GM19463 (cell line): ENCODE data around the gene SEM1.
"Not testable (repeated sequence)": the region's sequence is repeated elsewhere in the genome, so short reads cannot be mapped to it uniquely, and the experiment has no call there.

ENCODE experiments used
- ATAC-seq: cut with Tn5 transposase; IDR thresholded peaks from one replicate; pipeline ENCODE4 v1.9.1; 2021; ENCODE audit warnings: mild to moderate bottlenecking, moderate library complexity; ENCODE audit not compliant: unreplicated experiment

The SEM1 gene

DNA sequence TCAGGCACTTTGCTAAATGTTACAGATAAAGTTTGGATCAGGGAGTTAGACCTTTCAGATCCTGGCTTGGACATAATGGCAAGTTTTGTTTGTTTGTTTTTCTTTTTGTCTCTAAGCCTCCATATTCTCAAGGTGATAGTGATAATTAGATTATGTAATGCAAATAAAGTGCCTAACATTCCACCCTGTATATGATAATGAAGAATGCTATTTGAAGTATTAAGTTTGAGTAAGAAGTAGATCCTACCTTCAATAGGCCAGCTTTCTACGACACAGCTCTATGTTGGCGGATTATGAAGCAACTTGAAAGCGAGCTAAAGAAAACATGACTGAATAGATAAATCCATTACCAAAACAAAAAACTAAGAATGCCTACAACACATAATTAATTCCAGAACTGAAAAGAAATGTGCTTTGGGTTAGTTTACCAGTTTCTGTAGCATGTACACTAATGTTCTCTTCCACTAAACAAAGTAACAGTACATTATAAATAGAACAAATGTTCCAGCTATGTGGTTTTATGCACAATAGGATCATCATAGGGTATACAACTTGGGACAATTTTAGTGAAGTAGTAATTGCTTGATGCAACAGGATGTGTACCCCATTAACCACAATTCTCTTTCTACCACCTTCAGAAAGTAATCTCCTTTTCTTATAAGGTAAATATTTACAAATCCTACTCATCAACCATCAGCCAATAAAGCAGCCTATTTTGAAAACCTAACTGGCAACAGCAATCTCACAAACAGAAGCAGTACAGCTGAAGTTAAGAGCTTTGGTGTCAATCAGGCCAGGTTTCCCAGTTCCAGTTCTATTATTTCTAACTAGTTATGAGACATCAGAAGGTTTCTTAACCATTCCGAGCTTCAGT, 1.5 kb downstream of the SEM1 start:
- ATAC-seq, result no peak

DNA sequence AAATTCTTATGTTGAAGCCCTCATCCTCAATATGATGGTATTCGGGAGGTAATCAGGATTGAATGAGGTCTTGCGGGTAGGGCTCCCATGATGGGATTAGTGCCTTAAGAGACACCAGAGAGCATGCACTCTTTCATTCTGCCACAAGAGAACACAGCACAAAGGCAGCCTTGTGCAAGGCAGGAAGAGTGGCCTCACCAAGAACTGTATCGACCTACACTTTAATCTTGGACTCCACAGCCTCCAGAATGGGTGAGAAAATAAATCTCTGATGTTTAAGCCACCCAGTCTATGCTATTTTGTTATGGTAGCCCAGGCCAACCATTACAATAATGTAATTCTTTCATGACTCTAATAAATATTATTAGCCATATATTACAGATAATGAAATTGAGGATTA, 8.4 kb downstream of the SEM1 start:
- ATAC-seq, result no peak

DNA sequence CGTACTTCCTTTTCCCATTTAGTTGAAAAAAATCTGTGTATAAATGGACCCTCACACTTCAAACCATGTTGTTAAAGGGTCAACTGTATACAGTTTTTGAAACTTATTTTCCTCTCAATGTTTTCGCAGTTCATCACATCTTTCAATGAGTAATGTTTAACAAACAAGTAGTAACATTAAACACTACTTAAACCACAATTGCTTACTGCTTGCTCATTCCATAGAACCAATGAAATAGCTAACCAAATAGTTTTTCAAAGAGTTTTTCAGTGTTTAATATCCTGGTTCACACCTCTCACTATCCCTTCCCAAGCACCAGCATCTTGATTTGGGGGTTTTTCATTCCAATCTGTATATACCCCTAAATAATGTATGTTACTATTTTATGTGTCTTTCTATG, 9.1 kb downstream of the SEM1 start:
- ATAC-seq, result no peak

DNA sequence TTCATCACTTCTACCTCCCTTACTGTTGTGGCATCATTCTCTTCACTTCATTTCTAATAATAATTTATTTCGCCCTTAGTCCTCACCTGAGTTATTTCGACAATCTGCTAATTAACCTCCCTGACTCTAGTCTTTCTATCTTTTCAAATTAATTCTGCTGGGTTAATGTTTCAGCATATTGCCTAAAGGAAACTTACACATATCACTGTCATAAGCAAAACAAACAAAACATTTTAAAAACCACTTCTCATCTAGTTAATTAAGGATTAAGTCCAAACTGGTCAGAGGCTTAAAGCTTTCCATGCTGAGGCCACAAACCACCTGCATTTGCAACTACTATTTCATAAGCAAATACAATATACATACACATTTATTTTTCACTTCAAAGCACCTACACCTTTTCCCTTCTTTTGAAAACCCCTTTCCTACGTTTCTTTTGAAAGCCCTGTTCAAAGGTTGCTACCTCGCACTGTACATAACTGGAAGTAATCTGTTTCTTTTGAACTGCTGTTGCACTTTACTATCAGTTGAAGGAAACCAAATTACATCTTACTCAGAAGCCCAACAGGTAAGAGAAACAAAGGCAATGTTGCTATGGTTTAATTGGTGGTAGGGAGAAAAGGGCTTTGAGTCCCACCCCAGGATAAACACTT, 10.3 kb downstream of the SEM1 start:
- ATAC-seq, result no peak

DNA sequence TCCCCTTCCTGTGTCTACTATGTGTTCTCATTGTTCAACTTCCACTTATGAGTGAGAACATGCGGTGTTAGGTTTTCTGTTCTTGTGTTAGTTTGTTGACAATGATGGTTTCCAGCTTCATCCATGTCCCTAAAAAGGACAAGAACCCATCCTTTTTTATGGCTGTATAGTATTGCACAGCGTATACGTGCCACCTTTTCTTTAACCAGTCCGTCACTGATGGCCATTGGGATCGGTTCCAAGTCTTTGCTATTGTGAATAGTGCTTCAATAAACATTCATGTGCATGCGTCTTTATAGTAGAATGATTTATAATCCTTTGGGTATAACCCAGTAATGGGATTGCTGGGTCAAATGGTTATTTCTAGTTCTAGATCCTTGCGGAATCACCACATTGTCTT, 11.2 kb downstream of the SEM1 start:
- not testable (repeated sequence) for ATAC-seq

DNA sequence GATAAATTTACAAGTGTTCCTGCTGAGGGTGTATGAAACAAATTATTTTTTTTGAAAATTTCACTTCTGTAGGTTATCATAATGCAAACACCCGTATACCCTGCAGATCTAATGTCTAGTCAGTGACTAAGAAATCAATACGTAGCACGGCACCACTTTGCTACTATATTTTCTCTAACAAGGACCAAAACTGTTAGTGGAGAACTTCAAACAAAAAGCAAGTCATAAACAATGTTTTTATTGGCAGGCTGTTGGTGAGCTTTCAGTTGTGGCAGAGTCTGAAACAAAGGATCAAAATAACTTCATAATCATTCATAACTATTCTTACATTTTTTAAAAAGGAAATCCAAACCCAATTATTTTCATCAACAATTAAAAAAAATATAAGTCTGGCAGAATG, 11.8 kb downstream of the SEM1 start:
- no peak for ATAC-seq

DNA sequence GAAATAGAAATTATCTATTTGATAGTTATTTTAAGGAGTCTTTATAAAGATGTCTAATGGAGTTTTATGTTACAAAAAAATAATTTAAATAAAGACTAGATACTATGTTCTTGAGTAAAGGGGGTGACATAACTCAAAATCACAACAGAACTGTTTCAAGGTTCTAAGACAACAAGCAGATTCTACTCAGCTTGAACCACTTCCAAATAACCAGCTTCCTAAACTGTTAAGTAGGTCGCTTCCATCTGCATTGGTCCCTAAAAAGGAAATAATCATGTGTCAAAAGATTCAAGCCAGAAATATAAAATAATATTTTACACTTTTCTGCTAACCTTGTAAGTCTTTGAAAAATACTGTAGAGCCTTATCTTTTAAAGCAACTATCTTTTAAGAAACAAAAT, 14.1 kb downstream of the SEM1 start:
- ATAC-seq, result no peak

DNA sequence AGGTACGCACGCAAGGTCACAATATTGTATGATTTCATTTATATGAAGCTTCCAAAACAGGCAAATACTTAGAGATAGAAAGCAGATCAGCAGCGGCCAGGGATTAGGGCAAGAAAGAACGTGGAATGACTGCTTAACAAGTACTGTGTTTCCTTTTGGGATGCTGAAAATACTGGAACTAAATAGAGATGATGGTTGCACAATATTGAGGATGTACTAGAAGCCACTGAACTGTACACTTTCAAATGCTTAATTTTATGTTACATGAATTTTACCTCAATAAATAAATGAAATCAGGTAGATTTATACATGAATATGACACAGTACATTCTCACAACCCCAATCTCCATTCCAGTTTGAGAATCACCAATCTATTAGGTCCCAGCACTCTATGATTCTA, 15.6 kb downstream of the SEM1 start:
- no peak for ATAC-seq

DNA sequence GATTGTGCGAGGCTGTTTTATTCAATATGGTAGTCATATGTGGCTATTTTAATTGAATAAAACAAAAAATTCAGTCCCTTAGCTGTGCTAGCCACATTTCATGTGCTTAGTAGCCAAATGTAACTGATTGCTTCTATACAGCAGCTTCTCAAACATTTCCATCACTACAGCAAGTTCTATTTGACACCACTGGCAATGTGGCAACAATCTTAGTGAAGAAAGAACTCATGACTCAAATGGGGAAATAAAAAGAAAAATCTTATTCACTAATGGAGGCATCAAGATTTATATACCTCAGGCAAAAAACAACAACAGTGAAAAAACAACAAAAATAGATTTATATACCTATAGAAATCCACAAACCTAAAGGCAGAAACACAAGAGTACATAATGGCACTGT, 17.9 kb downstream of the SEM1 start:
- no peak for ATAC-seq

DNA sequence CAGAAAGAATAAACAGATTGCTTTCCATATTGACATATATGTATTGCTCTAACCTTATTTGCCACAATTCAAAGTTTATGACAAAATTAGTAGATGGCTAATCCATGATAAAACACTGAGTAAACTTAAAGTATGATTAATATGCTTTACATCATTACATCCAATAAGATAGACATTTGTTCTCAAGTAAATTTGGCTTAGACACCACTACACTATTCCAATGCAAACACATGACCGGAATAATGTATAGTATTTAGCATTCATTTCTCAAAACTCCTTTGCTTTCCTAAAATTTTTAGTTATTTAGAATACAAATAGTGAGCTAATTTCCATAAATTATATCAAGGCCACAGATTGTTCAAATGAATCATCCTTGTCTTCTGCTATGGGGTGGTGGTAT, 20.2 kb downstream of the SEM1 start:
- no peak for ATAC-seq

DNA sequence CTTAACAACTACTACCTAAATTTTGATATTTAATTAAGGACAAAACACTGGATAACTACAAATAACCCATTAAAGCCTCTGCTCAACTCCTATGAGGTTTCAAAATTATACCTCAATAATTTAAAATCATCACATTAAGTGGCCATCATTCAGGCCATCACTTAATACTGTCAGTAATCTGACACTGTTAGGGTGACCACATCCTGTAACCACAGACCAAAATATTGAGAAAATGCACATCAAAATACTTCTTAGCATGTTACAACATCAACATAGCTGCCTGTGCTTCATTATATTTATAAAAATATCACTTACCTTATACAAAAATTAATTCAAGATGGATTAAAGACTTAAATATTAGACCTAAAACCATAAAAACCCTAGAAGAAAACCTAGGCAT, 23.3 kb downstream of the SEM1 start:
- ATAC-seq, result no peak

DNA sequence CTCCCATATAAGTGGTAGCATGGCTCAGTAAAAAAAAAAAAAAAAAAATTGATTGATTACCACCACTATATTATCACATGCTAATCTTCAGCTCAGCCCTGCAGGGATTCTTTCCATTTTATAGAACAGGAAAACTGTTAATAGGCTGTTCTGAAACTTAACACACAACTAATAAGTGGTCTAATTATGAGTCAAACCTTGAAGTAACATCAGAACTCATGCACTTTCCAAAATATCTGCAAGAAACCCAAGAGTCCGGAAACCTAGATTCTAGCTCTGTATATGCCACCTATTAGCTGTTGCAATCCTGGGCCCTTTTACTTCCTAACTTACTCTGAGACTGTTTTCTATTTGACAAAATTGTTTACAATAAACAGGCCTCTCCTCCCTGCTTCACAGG, 23.9 kb downstream of the SEM1 start:
- peak; percentile 77 for ATAC-seq

DNA sequence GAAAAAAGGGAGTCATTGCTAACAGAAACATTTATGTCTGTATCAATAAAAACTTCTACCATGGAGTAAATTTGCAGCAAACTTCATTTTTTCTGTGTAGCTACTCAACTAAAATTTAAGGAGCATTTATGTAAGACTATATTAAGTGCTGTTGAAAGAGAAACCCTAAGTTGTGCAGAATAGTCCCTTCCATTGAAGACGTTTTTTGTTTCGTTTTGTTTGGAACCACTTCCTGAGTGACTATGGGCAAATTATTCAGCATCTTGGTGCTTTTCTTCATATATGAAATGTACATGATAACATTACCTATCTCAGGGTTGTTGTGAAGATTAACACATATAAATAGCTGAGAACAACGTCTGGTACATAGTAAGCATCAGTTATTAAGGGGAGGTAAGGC, 24.3 kb downstream of the SEM1 start:
- peak; percentile 62 for ATAC-seq

DNA sequence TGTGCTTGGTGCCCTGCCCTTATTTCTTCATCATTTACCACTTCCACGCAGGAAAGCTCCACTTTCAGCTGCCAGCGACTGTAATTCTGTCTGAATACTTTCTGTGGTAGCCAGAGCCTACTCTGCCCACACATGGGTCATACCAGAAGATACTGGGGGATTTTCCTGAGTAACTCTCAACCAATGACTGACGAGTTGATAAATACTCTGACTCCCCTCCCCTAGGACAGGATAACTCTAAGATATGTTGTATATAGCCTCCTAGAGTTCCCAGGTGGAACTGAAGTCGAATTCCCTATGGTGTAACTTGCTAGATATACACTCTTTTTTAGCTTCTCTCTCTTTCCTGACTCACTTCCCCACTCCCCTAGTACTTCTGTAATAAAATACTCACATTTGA, 29.8 kb downstream of the SEM1 start:
- ATAC-seq, result no peak

DNA sequence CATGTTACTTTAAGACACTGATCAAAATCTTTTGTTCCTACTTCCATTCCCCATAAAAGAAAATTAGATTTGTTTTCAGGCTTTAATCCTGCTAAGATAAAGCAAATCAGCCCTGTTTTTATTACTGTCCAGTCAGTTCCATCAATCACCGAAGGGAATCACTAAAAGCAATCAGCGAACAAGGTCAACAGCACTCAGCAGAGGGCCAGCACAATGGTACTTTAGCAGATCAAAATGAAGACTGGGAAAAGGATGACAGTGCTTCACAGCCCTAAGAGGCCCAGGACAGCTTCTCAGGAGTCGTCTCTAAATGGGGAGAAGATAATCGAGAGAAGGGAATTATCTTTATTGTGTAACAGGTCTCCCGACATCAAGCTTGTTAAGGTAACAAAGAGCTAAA, 32.7 kb downstream of the SEM1 start:
- ATAC-seq, result no peak

DNA sequence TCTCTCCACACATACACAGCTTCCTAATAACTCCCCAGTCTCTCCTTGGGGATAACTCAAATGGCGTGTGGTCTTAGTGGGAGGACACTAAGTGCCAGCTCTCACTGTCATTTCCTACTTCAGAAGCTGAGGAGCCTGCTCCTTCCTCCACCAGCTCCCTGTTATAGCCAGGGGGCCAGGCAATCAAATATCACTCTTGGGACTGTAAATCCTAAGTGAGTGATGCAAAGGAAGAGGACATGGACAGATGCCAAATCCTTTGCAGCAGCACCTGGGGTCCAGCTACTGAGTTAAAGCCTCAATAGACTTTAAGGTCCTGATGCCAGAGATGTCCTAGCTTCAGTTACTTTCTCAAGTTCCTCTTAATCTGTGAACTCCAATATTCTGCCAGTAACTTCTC, 34.1 kb downstream of the SEM1 start:
- no peak for ATAC-seq

DNA sequence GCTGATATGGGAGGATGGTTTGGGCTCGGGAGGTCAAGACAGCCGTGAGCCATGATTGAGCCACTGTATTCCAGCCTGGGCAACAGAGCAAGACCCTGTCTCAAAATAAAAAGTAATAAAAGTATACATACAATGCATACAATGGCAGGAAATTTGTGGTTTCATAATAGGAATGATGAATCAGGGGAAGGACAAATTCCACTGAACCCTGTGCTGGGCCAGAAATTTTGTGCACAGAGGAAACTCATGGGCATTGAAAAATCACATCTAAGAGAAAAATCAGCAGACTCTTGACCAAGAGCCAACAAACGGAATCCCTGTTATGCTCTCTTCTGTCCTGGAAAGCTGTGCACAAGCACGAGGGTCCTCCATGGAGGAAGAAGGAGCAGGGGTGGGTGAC, 35.1 kb downstream of the SEM1 start:
- no peak for ATAC-seq

DNA sequence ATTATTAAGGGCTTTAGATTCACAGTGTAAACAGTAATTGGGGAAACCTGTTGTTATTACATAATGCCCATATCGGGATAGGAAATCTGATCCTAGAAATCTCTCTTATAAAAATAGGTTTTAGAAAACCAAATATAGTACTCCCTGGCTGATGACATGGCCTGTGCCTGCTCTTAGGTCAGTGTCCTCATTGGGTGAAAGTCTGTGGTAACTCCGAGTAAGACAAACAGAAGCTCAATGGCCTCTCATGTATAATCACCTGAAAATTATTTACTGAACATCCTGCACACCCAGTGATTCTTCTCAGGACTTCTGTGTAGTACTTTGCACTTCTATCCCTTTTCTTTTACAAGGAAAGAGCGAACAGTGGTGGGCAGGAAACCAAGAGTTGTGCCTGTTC, 37.8 kb downstream of the SEM1 start:
- no peak for ATAC-seq

DNA sequence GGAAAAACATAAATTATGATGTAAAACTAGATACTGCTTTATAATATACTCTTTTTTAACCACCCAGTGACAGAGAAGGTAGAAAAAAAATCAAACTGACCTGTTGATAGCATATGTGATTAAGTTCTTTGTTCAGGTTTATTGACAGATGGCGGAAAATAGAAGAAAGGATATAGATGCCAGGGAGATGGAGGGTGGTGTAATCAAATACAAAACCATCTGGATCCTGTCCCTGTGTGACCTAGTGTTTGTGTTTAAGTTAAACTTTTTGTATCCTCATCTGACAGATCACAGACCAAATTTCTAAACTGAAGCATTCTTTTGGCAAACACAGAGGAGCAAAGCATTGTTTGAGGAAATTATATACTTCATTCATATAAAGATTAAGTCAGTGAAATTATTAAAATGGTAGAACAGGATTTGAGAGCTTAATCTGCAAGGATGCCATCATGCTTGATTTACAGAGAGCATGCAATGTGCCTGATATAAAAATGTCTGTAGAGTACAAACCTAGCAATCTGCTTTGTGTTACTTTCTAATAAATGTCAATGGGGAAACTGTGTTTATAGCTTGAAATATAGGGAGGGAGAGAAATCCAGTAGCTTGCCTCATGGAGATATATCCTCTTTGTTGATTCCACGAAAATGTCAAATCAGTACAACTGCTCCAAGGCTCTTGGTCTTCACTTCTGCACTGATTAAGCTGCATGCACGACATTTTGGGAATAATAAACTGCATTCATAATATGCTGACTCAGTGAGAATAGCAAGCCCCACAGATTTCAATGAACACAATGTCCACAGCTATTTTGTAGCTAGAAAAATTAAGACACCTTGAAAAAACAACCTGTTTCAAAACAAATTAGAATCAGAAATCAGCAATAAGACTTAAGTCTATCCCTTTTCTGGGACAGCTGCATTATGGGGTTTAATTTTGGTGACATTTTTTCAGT, 39.0 kb downstream of the SEM1 start:
- no peak for ATAC-seq

DNA sequence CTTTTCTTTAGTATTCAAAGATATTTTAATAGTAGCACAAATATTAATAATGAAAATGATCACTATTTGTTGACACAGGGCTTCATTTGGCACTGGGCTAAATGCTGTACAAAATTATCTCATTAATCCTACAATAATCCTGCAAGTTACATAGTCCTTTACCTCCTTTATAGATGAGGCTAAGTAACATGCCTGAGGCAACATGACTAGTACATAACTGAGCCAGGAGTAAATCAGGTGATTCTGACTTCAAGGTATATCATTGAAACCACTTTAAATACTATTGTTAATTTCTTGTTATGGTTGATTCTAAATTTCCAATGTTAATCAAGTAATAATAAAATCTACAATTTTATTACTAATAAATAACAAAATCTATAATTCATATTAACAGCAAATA, 39.8 kb downstream of the SEM1 start:
- ATAC-seq, result no peak

DNA sequence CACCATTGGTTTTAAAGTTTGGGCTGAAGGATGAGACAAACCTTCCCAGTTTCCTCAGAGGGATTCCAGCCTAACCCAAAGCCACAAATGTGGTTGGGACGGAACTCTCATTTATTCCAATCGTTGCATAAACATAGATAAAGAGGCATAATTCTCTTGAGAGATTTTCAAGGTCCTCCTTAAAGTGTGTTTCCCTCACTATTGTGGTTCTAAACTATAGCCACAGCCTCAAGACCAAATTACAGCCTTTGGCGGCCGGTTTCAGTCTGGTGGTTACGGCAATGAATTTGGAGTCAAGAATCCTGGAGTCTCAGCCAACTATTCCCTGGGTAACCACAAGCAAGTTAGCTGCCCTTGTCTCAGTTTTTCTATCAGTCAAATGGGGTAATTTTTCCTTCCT, 42.6 kb downstream of the SEM1 start:
- no peak for ATAC-seq

DNA sequence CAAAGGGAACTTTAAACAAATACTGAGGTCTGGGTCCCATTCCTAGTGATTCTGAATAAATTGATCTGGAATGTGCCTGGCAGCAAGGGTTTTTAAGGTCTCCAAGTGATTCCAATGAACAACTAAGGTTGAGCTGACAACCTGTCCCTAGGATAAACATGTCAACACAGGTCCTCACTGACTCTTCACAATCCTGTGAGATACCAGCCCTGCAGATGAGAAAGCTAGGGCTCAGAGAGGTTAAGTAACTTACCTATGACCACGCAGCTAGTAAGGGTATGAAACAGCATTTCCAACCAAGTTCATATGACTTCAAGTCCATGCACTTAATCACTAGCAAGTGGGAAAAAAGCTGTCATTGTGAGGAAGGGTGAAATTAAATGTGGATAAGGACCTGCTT, 44.0 kb downstream of the SEM1 start:
- ATAC-seq, result no peak
